NCI-H2227 treated with DMSO at 0.1 percent for 48 hours (cell line): ENCODE measurements around the gene PARP4.
"Not testable (repeated sequence)": the region's sequence is repeated elsewhere in the genome, so short reads cannot be mapped to it uniquely, and the experiment has no call there.

ENCODE experiments used
- DNase-seq: peaks from one replicate; lab custom pipeline; 2025; lab: John Stamatoyannopoulos, UW

Gene PARP4

DNA sequence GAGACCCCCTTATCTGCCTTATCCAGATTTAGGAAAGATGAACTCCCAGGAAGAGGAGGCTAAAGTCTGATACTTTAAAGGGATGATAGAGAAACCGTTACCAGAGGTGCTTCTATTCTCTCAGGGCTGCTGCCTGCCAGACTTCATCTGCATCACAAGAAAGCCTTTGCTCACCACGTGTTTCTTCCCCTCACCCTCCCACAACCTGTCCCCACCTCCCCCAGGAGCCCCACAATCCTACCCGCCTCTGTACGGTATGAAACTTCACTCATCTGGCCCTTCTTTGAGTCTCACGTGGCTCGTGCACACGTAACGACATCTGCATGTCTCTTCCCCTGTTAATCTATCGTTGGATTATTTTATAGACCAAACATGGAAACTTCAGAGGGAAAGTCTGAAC, 67.7 kb downstream of the PARP4 start:
- DNase-seq: not testable (repeated sequence)

- DNase-seq: no peak
Measured at GRCh38 chr13:24443366-24443765, 69.2 kb downstream of the PARP4 start.

- not testable (repeated sequence) for DNase-seq
Measured at GRCh38 chr13:24426045-24426444, 86.5 kb downstream of the PARP4 start.

GRCh38 chr13:24419668-24420067, 92.9 kb downstream of the PARP4 start:
- not testable (repeated sequence) for DNase-seq

DNA sequence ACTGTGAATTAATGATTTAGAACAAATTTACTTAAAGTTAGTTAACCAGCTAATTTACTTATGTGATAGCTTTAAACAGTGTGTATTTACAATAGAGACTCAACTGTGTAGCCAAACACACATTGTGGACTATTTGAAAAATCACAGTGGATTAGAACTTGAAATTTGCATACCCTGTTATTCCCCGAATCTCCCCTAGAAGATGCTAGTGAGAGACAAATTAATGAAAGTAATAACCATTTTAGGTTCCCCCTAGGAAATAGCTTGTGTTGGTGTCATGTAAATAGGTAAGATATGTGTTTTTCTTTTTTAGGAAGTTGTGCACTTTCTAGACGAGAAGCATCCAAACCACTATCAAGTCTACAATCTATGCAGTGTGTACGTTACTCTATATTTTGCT, 104.7 kb downstream of the PARP4 start:
- no peak for DNase-seq

DNA sequence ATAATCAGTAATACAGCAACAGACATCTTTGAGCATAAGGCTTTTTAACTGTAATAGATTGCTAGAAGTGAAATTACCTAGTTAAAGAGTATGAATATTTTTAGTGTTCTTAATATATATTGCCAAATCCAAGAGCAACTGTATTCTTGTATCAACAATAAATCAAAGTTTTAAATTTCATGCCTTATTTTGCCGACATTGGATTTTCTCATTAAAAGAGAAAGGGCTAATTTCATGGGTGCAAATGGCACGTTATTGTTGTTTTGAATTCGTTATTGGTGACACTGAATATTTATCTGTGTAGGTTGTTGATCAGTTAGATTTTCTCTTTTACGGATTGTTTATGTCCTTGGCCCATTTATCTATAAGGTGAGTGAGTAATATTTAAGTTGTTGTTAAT, 106.1 kb downstream of the PARP4 start:
- no peak for DNase-seq

GRCh38 chr13:24396821-24397220, 115.8 kb downstream of the PARP4 start:
- no peak for DNase-seq

DNA sequence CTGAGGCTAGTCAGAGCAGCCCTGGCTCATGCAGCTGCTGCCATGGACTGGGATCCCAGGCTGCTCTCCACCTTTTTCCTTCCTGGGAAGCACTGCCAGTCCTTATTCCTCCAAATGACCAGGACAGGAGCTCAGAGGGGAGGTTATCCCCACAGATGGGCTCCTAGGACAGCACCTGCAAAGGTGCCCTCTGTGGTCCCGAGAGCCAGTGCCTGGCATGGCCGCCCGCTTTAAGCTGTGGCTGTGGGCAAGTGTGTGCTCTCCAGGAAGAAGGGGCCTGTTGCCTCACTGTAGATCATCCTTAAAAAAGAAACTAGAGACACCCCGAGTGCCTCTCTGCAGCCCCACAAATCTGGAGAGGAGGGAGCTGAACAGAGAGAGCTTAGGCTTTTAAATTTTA, 119.6 kb downstream of the PARP4 start:
- DNase-seq: no peak

- not testable (repeated sequence) for DNase-seq
Measured at GRCh38 chr13:24391771-24392683, 120.6 kb downstream of the PARP4 start.

- DNase-seq: not testable (repeated sequence)
Measured at GRCh38 chr13:24390795-24391194, 121.8 kb downstream of the PARP4 start.

DNA sequence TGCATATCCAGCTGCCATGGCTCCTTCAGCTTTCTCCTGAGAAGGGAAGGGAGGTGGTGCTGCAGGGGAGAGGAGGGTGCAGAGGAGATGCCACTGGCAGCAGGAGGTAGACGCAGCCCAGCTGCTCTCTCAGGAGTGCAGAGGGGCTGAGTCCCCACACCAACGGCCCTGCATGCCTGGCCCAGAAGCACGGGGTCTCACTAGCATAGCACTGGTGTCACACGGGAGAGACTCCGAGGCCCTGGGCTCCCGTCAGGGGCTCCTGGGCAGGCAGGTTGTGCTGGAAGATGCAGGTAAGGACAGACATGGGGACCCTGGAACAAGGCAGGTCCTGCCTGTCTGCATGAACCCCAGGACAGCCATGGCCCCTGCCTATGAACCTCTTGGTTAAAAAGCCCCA, 123.1 kb downstream of the PARP4 start:
- DNase-seq: no peak

DNA sequence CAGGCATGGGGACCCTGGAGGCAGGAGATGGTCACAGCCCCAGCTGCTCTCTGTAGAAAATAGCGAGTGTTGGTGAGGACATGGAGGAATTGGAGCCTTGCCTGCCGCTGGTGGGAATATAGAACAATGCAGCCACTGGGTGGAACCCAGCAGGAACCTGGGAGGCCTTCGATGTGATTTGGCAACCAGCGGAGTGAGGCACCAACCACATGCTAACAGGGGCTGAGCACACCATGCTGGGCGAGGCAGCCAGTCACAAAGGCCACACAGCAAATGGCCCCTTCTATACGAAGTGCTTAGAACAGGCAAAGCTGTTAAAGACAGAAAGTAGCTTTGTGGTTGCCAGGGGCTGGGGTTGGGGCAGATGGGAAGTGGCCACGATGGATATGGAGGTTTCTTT, 123.8 kb downstream of the PARP4 start:
- DNase-seq: not testable (repeated sequence)

GRCh38 chr13:24386816-24387708, 125.5 kb downstream of the PARP4 start:
- DNase-seq: no peak

DNA sequence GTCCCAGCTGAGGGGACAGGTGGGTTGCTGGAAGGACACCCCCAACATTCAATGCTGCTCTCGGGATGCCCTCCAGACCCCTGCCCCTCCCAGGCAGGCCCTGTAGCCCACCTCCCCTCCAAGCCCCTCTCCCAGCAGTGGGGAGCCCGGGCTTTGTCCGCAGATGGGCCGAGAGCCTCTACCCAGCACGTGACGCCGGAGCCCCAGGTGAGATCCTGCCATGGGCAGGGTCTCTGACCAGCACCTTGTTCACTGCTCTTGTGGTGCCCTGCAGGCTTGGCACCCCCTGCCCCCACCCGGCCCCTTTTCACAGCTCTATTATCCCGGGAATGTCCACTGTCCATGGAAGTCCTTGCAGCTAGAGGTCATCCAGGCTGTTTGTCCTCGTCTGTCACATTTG, 126.7 kb downstream of the PARP4 start:
- DNase-seq: no peak

- not testable (repeated sequence) for DNase-seq
Measured at GRCh38 chr13:24384946-24385345, 127.6 kb downstream of the PARP4 start.

DNA sequence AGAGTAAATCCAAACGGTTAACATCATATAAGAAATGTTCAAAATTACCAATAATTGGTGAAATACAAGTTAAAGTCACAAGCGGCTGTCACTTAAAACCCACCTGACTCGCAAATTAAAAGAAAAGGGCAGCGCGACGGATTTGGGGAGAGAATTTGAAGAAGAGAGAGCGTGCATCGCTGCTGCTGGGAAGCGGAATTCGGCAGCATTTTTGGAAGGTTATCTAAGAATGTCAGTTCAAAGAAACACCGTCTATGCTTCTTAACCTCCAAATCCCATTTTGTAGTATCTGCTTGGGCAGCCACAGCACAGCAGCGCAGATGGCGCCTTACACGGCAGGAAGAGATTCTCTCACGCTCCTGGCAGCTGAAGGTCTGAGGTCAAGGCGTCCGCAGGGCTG, 128.5 kb downstream of the PARP4 start:
- DNase-seq: not testable (repeated sequence)

DNA sequence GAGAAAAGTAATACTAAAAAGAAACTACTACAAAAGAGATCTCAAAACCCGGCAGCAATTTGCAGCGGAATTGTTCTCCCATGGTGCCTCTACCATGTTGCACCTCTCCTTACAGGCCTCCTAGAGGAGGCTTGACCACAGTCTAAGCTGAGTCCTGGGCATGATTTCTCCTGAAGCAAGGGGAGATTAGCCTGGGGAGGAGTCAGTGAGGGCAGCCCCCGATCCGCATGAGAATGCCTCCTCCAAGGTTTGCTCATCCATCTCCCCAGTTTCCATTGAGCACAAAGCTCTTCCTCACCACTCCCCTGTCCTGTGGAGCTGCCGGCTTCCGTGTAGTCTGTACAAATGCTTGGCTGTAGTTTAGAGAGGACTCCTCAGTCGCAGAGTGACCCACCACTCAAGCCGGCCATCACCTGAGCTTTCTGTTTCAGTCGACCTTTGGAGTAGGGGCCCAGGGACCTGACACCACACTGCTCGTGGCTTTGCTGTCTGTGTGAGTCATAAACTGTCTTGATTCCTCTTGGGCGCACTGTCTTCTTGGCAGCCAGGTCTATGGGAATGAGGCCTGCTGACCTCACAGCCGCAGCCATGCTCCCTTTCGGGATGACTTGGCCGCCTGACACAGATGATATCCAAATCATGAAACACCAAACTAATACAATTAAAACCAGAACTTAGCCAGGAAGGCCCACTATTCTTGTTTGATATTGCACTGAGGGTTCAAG, 130.9 kb downstream of the PARP4 start:
- DNase-seq: no peak

DNA sequence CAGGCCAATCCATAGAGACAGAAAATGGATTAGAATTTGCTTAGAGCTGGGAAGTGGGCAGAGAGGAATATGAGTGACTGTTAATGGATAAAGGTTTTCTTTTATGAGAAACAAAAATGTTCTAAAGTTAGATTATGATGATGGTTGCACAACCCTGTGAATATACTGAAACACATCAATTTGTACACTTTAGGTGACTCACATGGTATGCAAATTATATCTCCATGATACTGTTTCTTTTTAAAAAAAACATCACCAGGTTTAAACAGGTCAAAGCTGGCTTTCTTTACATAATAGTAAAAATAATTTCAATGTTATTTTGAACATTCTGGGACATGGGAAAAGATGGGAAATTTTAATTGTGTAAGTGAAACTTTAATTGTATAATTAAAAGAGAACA, 131.7 kb downstream of the PARP4 start:
- not testable (repeated sequence) for DNase-seq

GRCh38 chr13:24380227-24380626, 132.4 kb downstream of the PARP4 start:
- not testable (repeated sequence) for DNase-seq

GRCh38 chr13:24371273-24371672, 141.3 kb downstream of the PARP4 start:
- DNase-seq: not testable (repeated sequence)
